ENCODE measurements around the gene PPP1R9B. TPM values are rescaled to one million over a fixed set of nuclear protein-coding genes. Genes with fewer than 3 reads are reported as not detected.

Gene PPP1R9B, protein sequence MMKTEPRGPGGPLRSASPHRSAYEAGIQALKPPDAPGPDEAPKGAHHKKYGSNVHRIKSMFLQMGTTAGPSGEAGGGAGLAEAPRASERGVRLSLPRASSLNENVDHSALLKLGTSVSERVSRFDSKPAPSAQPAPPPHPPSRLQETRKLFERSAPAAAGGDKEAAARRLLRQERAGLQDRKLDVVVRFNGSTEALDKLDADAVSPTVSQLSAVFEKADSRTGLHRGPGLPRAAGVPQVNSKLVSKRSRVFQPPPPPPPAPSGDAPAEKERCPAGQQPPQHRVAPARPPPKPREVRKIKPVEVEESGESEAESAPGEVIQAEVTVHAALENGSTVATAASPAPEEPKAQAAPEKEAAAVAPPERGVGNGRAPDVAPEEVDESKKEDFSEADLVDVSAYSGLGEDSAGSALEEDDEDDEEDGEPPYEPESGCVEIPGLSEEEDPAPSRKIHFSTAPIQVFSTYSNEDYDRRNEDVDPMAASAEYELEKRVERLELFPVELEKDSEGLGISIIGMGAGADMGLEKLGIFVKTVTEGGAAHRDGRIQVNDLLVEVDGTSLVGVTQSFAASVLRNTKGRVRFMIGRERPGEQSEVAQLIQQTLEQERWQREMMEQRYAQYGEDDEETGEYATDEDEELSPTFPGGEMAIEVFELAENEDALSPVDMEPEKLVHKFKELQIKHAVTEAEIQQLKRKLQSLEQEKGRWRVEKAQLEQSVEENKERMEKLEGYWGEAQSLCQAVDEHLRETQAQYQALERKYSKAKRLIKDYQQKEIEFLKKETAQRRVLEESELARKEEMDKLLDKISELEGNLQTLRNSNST
- total RNA-seq (2014; rRNA removed; shearing (Covaris generic)): 15.0 and 21.1 TPM in 2 replicates

DNA sequence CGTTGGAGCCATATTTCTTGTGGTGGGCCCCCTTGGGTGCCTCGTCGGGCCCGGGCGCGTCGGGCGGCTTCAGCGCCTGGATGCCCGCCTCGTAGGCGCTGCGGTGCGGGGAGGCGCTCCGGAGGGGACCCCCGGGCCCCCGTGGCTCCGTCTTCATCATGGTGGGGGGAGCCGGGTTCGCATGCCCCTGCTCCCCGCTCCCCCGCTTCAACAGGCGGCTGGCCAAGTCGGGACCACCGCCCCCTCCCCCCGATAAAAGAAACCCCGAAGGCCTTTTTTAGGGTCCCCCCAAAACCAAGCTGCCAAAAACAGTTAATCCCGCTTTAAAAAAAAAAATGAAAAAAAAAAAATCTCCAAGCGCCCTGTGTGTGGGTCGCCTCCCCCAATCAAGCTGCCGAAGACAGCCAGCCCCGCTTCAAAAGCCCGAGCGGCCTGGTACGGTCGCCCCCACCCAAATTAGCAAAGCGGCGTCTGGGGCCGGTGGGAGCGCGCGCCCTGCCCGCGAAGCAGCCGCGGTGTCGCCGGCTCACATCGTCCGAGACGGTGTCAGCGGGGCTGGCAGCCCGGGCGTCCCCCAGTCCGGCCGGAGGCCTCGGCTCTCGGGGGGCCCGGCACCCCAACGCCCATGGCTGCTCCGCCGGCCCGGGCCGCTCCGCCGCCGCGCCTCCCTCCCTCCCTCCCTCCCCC lies at the start of gene PPP1R9B:
PPP1R9B (minus strand) TSS at position 324 of the 687 bp plus-strand sequence; CDS start at position 160, 164 bp downstream.
- peaks cover 20% of the 10 kb centered on the region for H3K27me3 ChIP-seq (ENCODE audit: control insufficient read depth, insufficient read depth, low read length)
- no peaks in the 10 kb centered on the region for H3K36me3 ChIP-seq (replicated peaks; ENCODE audit: control insufficient read depth, insufficient read depth, low read length)
- peak; percentile 68 for DNase-seq
- peak within 1 kb of the TSS; percentile 37 for H3K4me3 ChIP-seq (ENCODE audit: insufficient read depth, low read depth, low read length)

DNA sequence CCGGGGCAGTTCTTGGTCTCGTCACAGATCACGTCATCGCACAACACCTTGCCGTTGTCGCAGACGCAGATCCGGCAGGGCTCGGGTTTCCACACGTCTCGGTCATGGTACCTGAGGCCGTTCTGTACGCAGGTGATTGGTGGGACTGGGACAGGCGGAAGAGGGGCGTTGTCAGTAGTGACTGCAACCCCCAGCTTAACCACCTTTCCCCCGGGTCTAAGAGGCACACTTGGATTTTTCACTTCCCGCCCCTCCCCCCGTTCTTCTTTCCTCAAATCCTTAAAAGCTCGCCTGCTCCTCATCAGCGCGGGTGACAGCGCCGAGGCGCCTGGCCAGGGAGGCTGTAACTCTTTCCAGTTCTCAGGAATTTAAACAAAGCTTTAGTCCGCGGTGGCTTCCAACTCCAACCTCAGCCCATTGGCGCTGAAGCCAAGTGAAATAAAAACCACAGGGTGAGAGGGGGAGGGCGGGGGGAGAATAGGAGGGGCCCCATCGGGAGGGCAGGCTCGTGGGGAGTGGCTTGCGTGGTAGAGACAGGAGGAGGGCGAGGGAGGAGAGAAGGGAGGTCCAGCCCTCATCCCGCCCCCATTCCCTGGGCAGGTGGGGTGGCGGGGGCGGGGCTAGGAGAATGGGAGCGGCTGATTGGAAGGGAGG lies 49.5 kb upstream of the PPP1R9B start:
- Histone ChIP-seq H3K36me3 (replicated peaks; ENCODE audit: control insufficient read depth, insufficient read depth, low read length) (peaks cover 21% of the 10 kb centered on the region), H3K4me3 (ENCODE audit: insufficient read depth, low read depth, low read length) (peak overlapping the region; percentile 57), H3K27me3 (ENCODE audit: control insufficient read depth, insufficient read depth, low read length) (peaks cover 25% of the 10 kb centered on the region)
- DNase-seq: peak; percentile 98

DNA sequence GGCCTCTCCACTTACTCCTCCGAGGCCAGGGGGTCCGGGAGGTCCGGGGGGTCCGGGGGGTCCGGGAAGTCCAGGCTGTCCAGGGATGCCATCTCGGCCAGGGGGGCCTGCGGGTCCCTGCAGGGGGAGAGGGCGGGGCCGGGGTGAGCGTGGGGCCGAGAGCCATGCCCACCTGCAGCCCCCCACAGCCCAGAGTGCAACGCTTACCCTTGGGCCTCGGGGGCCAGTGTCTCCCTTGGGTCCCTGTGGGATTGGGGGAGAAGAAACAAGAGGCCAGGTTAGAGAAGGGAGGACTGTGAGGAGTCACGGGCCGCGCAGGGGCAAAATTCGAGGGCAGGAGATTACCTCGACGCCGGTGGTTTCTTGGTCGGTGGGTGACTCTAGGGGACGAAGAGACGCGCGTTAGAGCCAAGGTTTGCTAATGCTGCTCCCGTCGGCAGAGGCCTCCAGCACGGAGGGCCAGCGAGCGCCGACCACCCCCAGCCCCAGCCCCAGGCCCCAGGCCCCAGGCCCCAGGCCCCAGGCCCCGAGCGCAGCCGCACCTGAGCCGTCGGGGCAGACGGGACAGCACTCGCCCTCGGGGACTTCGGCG lies 48.8 kb upstream of the PPP1R9B start:
- DNase-seq: no peak
- peaks cover 22% of the 10 kb centered on the region for H3K36me3 ChIP-seq (replicated peaks; ENCODE audit: control insufficient read depth, insufficient read depth, low read length)
- H3K4me3 ChIP-seq (ENCODE audit: insufficient read depth, low read depth, low read length): peak overlapping the region; percentile 57
- H3K27me3 ChIP-seq (ENCODE audit: control insufficient read depth, insufficient read depth, low read length): peaks cover 22% of the 10 kb centered on the region

DNA sequence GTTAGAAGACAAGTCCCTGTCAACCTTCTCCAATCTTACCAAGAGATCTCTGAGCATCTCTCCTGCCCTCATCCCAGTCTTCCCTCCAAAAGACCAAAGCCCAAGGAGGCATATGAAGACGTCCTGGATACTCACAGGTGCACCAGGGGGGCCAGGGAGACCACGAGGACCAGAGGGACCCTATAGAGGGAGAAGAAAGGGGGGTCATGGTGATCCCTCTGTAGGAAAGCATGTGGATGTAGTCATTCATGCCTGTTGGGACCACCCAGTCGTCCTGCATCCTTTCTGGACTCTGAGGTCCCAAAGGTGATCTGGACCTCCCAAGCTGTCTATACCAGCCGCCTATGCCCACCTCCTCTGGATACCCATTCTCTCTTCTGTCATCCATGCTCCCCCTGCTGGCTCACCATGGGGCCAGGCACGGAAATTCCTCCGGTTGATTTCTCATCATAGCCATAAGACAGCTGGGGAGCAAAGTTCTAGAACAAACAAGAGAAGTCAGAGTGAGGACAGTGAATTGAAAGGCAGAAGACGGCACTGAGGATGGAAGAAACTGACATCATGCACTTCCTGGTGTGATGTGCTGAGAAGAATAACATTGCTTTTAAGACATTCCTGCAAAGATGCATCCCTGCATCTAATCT lies 47.7 kb upstream of the PPP1R9B start:
- peaks cover 22% of the 10 kb centered on the region for H3K27me3 ChIP-seq (ENCODE audit: control insufficient read depth, insufficient read depth, low read length)
- H3K4me3 ChIP-seq (ENCODE audit: insufficient read depth, low read depth, low read length): no peak overlapping the region
- peak; percentile 80 for DNase-seq
- H3K36me3 ChIP-seq (replicated peaks; ENCODE audit: control insufficient read depth, insufficient read depth, low read length): peaks cover 26% of the 10 kb centered on the region

DNA sequence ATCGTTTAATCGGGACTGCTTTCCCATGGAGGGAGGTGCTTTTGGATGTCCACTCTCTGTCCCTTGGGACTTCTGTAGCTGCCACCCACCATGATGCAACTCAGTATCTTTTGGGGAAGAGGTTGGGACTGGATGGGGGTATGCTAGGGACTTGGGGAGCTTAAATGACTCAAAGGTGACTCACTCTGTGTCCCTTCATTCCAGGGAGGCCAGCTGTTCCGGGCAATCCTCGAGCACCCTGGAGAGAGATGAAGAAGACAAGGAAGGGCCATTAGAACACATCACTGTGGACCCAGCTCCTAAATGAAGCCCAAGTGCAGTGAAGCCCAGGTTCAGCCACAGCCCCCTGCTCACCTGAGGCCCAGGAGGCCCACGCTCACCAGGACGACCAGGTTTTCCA lies 46.3 kb upstream of the PPP1R9B start:
- DNase-seq: no peak

DNA sequence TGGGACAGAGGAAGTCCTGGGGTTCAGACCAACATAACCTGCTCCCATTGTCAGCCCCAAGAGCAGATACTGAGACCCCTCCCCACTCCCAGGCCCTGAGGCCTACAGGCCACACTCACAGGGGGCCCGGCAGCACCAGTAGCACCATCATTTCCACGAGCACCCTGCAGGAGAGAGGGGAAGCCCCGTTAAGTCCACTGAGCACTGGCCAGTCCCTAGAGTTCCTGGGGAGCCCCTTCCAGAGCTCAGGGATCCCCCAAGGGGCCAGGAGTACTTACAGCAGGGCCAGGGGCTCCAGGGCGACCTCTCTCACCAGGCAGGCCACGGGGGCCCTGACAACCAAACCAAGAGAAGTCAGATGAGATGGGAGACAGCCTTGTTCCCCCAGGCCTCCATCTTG lies 45.6 kb upstream of the PPP1R9B start:
- peaks cover 38% of the 10 kb centered on the region for H3K36me3 ChIP-seq (replicated peaks; ENCODE audit: control insufficient read depth, insufficient read depth, low read length)
- peaks cover 3% of the 10 kb centered on the region for H3K27me3 ChIP-seq (ENCODE audit: control insufficient read depth, insufficient read depth, low read length)
- H3K4me3 ChIP-seq (ENCODE audit: insufficient read depth, low read depth, low read length): no peak overlapping the region
- DNase-seq: no peak

More for the DNA sequence above, 46.3 kb upstream of the PPP1R9B start:
- H3K4me3 ChIP-seq (ENCODE audit: insufficient read depth, low read depth, low read length): no peak overlapping the region
- H3K27me3 ChIP-seq (ENCODE audit: control insufficient read depth, insufficient read depth, low read length): peaks cover 11% of the 10 kb centered on the region
- peaks cover 36% of the 10 kb centered on the region for H3K36me3 ChIP-seq (replicated peaks; ENCODE audit: control insufficient read depth, insufficient read depth, low read length)

DNA sequence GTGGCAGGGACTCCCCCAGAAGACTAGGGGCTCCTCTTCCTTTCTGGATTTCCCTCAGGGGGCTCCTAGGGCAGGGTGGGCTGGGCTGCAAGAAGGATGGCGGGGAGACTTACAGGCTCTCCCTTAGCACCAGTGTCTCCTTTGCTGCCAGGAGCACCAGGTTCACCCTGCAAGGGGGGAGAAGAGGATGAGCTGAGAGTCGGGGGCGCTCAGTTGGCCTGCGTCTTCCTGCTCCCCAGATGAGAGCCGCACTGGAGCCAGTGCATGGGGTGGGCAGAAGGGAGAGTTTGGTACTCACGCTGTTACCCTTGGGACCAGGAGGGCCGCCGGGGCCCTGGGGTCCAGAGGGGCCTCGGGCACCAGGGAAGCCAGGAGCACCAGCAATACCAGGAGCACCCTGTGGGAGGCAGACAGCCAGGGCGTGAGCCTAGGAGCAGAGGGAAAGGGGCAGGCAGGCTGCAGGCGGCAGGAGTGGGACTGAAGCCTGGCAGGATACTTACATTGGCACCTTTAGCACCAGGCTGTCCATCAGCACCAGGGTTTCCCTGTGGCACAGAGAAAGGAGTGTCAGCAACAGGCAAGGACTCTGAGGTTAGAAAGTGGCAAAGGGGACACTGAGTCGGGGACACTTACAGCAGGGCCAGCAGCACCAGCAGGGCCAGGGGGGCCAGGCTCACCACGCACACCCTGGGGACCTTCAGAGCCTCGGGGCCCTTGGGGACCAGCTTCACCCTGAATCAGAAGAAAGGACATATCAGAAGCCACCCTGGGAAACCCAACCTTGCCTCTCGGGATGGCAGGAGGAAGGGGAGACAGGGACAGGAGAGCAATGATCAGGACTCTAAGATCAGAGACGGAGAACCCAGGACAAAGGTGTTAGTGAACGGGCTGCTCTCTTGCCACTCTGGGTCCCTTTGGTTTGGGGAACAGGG lies 44.7 kb upstream of the PPP1R9B start:
- H3K27me3 ChIP-seq (ENCODE audit: control insufficient read depth, insufficient read depth, low read length): no peaks in the 10 kb centered on the region
- peaks cover 40% of the 10 kb centered on the region for H3K36me3 ChIP-seq (replicated peaks; ENCODE audit: control insufficient read depth, insufficient read depth, low read length)
- DNase-seq: no peak
- H3K4me3 ChIP-seq (ENCODE audit: insufficient read depth, low read depth, low read length): no peak overlapping the region

DNA sequence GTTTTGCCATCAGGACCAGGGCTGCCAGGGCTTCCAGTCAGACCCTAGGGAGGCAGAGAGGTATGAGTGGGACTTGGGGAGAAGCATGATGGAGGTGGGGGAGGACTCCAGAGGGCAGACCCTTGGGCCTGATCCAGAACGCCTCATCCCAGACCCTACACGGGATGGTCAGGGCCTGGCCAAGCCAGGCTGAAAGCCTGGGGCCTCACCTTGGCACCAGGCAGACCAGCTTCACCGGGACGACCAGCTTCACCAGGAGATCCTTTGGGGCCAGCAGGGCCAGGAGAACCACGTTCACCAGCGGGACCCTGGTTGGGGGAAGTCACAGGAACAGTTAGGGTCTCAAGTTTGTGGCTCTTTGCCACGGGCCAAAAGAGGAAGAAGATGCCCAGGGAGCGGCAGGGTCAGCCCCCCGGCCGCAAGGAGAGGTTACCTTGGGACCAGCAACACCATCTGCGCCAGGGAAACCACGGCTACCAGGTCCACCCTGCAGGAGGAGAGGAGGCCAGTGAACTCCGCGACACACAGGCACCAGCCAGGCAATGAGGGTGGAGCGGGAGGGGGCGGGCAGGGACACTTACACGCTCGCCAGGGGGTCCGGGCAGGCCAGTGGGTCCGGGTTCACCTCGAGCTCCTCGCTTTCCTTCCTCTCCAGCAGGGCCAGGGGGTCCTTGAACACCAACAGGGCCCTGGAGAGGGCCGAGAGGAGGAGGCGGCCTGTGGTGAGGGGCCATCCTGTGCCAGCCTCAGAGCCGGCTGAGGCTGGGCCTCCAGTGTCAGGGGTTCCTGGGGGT lies 43.9 kb upstream of the PPP1R9B start:
- H3K27me3 ChIP-seq (ENCODE audit: control insufficient read depth, insufficient read depth, low read length): no peaks in the 10 kb centered on the region
- peaks cover 45% of the 10 kb centered on the region for H3K36me3 ChIP-seq (replicated peaks; ENCODE audit: control insufficient read depth, insufficient read depth, low read length)
- DNase-seq: no peak
- no peak overlapping the region for H3K4me3 ChIP-seq (ENCODE audit: insufficient read depth, low read depth, low read length)

DNA sequence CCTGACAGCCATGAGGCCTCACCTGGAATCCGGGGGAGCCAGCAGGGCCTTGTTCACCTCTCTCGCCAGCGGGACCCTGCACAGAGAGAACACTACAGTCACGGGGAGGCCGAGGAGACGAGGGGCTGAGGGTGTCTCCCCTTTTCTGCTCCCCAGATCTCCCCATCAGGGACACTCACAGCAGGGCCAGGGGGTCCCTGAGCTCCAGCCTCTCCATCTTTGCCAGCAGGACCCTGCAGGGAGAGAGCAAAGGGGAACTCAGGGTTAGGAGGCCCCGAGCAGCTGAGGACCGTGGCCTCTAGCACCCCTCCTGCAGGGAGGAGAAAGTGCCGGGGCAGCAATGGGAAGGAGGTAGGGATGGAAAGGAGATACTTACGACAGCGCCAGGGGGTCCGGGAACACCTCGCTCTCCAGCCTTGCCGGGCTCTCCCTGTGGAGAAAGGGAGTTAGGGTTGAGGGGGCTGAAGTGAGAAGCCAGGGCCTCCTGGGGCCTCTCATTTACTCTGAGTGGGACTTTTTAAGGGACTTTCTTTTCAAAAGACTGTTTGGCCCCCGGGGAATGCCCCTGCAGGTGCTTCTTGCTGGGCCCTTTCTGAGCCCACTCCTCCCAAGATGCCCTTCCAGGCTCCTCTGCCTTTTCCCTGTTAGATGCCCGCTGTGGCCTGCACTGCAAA lies 42.3 kb upstream of the PPP1R9B start:
- H3K36me3 ChIP-seq (replicated peaks; ENCODE audit: control insufficient read depth, insufficient read depth, low read length): peaks cover 48% of the 10 kb centered on the region
- H3K27me3 ChIP-seq (ENCODE audit: control insufficient read depth, insufficient read depth, low read length): no peaks in the 10 kb centered on the region
- H3K4me3 ChIP-seq (ENCODE audit: insufficient read depth, low read depth, low read length): no peak overlapping the region
- DNase-seq: no peak

DNA sequence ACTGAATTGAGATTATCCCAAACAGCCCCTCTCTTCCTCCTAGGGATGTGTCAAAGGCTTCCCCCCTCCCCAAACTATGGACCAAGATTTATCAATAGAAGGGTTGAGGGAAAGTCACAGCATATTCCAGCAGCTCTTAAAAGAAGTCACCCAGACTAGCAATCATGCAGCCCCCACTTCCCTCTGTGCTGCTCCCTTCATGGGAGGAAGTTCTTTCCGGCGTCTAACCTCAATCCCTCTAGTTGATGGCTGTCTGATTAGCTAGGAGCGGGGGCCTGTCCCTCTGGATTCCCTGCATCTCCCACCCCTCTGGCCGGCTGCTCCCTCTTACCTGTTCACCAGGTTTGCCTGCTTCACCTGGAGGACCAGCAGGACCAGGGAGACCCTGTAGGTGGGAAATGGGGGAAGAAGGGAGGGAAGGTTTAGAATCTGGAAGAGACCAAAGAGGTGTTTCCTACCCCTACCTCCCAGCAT lies 41.7 kb upstream of the PPP1R9B start:
- no peak for DNase-seq
- peaks cover 45% of the 10 kb centered on the region for H3K36me3 ChIP-seq (replicated peaks; ENCODE audit: control insufficient read depth, insufficient read depth, low read length)
- H3K27me3 ChIP-seq (ENCODE audit: control insufficient read depth, insufficient read depth, low read length): no peaks in the 10 kb centered on the region
- no peak overlapping the region for H3K4me3 ChIP-seq (ENCODE audit: insufficient read depth, low read depth, low read length)

DNA sequence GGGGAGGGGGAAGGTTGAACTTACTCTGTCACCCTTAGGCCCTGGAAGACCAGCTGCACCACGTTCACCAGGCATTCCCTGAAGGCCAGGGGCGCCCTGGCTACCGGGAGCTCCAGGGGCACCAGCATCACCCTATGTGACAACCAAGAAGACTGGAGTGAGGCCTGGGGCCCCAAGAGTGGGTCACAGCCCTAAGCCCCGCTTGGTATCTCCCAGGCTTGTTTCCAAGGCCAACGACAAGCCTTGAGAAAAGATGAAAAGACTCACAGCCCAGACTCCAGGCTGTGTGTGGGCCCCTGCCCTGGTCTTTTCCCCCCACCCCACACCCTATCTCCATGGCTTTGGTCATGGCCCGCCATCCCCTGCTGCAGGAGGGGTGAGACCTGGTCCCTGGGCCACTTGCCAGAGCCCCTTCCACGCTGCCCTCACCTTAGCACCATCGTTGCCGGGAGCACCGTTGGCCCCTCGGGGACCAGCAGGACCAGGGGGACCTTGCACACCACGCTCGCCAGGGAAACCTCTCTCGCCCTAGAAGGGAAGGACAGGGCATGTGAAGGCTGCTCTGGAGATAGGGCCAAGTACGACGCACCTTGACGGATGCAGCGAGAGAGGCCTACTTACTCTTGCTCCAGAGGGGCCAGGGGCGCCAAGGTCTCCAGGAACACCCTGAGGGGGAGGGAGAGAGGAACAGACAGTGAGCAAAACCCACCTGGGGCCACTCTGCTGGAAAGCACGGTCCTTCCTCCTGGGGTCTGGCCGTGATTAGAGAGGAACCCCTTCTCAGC lies 41.1 kb upstream of the PPP1R9B start:
- Histone ChIP-seq H3K4me3 (ENCODE audit: insufficient read depth, low read depth, low read length) (no peak overlapping the region), H3K36me3 (replicated peaks; ENCODE audit: control insufficient read depth, insufficient read depth, low read length) (peaks cover 39% of the 10 kb centered on the region), H3K27me3 (ENCODE audit: control insufficient read depth, insufficient read depth, low read length) (no peaks in the 10 kb centered on the region)
- no peak for DNase-seq

All from H7 (cell line).